H9 (cell line): ENCODE results near the gene KAT7. TPM values are rescaled to one million over a fixed set of nuclear protein-coding genes. Genes with fewer than 3 reads are reported as not detected.

Source experiments
- DNase-seq: peaks from one replicate; pipeline ENCODE4 v3.0.0-alpha.2; 2017
- H2AFZ ChIP-seq: one replicate; pipeline ENCODE4 v1.6.1; 2013; ENCODE audit warnings: mild to moderate bottlenecking, low read length, control low read depth, moderate library complexity
- H2AK5ac ChIP-seq: 2 replicates; pipeline ENCODE4 v1.6.1; 2013; ENCODE audit warnings: low read length, control low read depth, mixed read lengths; ENCODE audit not compliant: insufficient read length
- H2BK120ac ChIP-seq: one replicate; pipeline ENCODE4 v1.6.1; 2013; ENCODE audit warnings: low read depth, mild to moderate bottlenecking, low read length, control low read depth, inconsistent platforms; ENCODE audit not compliant: poor library complexity, severe bottlenecking
- H2BK12ac ChIP-seq: 2 replicates; pipeline ENCODE4 v1.6.1; 2013; ENCODE audit warnings: low read length, control low read depth, mixed read lengths, low read depth; ENCODE audit not compliant: insufficient read length
- H2BK15ac ChIP-seq: 2 replicates; pipeline ENCODE4 v1.6.1; 2013; ENCODE audit warnings: low read depth, low read length, control low read depth
- H2BK20ac ChIP-seq: one replicate; pipeline ENCODE4 v1.6.1; 2013; ENCODE audit warnings: low read depth, mild to moderate bottlenecking, low read length, control low read depth, inconsistent platforms; ENCODE audit not compliant: poor library complexity, severe bottlenecking
- H2BK5ac ChIP-seq: 2 replicates; pipeline ENCODE4 v1.6.1; 2013; ENCODE audit warnings: low read length, control low read depth, mixed read lengths; ENCODE audit not compliant: insufficient read length
- H3K14ac ChIP-seq: 2 replicates; pipeline ENCODE4 v1.6.1; 2013; ENCODE audit warnings: low read length, control low read depth; ENCODE audit not compliant: insufficient read depth
- H3K18ac ChIP-seq: 2 replicates; pipeline ENCODE4 v1.6.1; 2013; ENCODE audit warnings: low read depth, mild to moderate bottlenecking, mixed read lengths, low read length, control low read depth; ENCODE audit not compliant: insufficient read length
- H3K23ac ChIP-seq: 2 replicates; pipeline ENCODE4 v1.6.1; 2013; ENCODE audit warnings: low read length, control low read depth, mixed read lengths, low read depth; ENCODE audit not compliant: insufficient read length
- H3K23me2 ChIP-seq: 2 replicates; pipeline ENCODE4 v1.6.1; 2013; ENCODE audit warnings: low read depth, mild to moderate bottlenecking, mixed read lengths, low read length, control low read depth; ENCODE audit not compliant: insufficient read length, poor library complexity, severe bottlenecking
- H3K27ac ChIP-seq: 2 replicates; pipeline ENCODE4 v1.5.1; 2013; ENCODE audit warnings: low read length, control low read depth, mixed read lengths, low read depth; ENCODE audit not compliant: insufficient read length
- H3K27me3 ChIP-seq: 2 replicates; pipeline ENCODE4 v1.6.1; 2013; ENCODE audit warnings: low read length, control low read depth, inconsistent platforms; ENCODE audit not compliant: insufficient read depth
- H3K4ac ChIP-seq: 2 replicates; pipeline ENCODE4 v1.6.1; 2013; ENCODE audit warnings: low read depth, mild to moderate bottlenecking, control low read depth, inconsistent platforms, low read length, moderate library complexity
- H3K4me1 ChIP-seq: 2 replicates; pipeline ENCODE4 v1.6.1; 2013; ENCODE audit warnings: low read length, control low read depth, inconsistent platforms; ENCODE audit not compliant: insufficient read depth
- H3K4me2 ChIP-seq: 2 replicates; pipeline ENCODE4 v1.6.1; 2013; ENCODE audit warnings: low read length, control low read depth, mixed read lengths; ENCODE audit not compliant: insufficient read length, insufficient read depth
- H3K56ac ChIP-seq: 2 replicates; pipeline ENCODE4 v1.6.1; 2013; ENCODE audit warnings: low read depth, mild to moderate bottlenecking, mixed read lengths, low read length, control low read depth; ENCODE audit not compliant: insufficient read length
- H3K79me1 ChIP-seq: 2 replicates; pipeline ENCODE4 v1.6.1; 2013; ENCODE audit warnings: low read depth, mild to moderate bottlenecking, moderate library complexity, low read length, control low read depth, inconsistent platforms; ENCODE audit not compliant: insufficient read depth, poor library complexity, severe bottlenecking
- H3K79me2 ChIP-seq: 2 replicates; pipeline ENCODE4 v1.6.1; 2013; ENCODE audit warnings: low read length, control low read depth, inconsistent platforms; ENCODE audit not compliant: insufficient read depth
- H3K9ac ChIP-seq: 2 replicates; pipeline ENCODE4 v1.6.1; 2013; ENCODE audit warnings: low read length, control low read depth, mixed read lengths; ENCODE audit not compliant: insufficient read length; ENCODE audit errors: extremely low read depth
- H3K9me3 ChIP-seq: one replicate; pipeline ENCODE4 v1.6.1; 2013; ENCODE audit warnings: low read depth, low read length, inconsistent platforms; ENCODE audit not compliant: control insufficient read depth
- H3T11ph ChIP-seq: one replicate; pipeline ENCODE4 v1.6.1; 2013; ENCODE audit warnings: mild to moderate bottlenecking, low read length, control low read depth, inconsistent platforms
- H4K20me1 ChIP-seq: one replicate; pipeline ENCODE4 v1.6.1; 2013; ENCODE audit not compliant: control insufficient read depth, insufficient read length, insufficient read depth
- H4K5ac ChIP-seq: 2 replicates; pipeline ENCODE4 v1.6.1; 2013; ENCODE audit warnings: low read depth, mild to moderate bottlenecking, mixed read lengths, low read length, control low read depth; ENCODE audit not compliant: insufficient read length
- H4K8ac ChIP-seq: replicated peaks from 2 replicates; pipeline ENCODE4 v1.6.1; 2013; ENCODE audit warnings: low read length, control low read depth, mixed read lengths, low read depth; ENCODE audit not compliant: insufficient read length
- H4K91ac ChIP-seq: 2 replicates; pipeline ENCODE4 v1.6.1; 2013; ENCODE audit warnings: low read depth, mild to moderate bottlenecking, moderate library complexity, mixed read lengths, low read length, control low read depth; ENCODE audit not compliant: insufficient read length
- H3K27ac Mint-ChIP-seq, 3 experiments: 2 replicates in 2 of 3; 3 replicates in 1 of 3; pipeline ENCODE4 v1.8.0; 2020 to 2021; ENCODE audit warnings: mixed read lengths in 3 of 3, mild to moderate bottlenecking in 1 of 3, moderate library complexity in 1 of 3
- H3K27me3 Mint-ChIP-seq: 2 replicates; pipeline ENCODE4 v1.8.0; 2021; ENCODE audit warnings: low read depth, mild to moderate bottlenecking, moderate library complexity, mixed read lengths
- H3K36me3 Mint-ChIP-seq, 3 experiments: 2 replicates in 2 of 3; 3 replicates in 1 of 3; pipeline ENCODE4 v1.8.0; 2020 to 2021; ENCODE audit warnings: low read depth in 3 of 3, mixed read lengths in 3 of 3; ENCODE audit not compliant: insufficient read depth in 1 of 3
- H3K4me1 Mint-ChIP-seq, 2 experiments: 2 replicates each; pipeline ENCODE4 v1.8.0; 2020; ENCODE audit warnings: mixed read lengths in 2 of 2
- H3K4me3 Mint-ChIP-seq, 2 experiments: 2 replicates in 1 of 2; 3 replicates in 1 of 2; pipeline ENCODE4 v1.8.0; 2020 to 2021; ENCODE audit warnings: mild to moderate bottlenecking in 2 of 2, mixed read lengths in 2 of 2, moderate library complexity in 1 of 2
- H3K9me3 Mint-ChIP-seq, 2 experiments: 2 replicates in 1 of 2; 3 replicates in 1 of 2; pipeline ENCODE4 v1.8.0; 2020; ENCODE audit warnings: mild to moderate bottlenecking in 2 of 2, mixed read lengths in 2 of 2, moderate library complexity in 1 of 2
- CTCF ChIP-seq: fragments of 200-600 bp; sonication (generic); conservative IDR thresholded peaks from 3 replicates; pipeline ENCODE4 v1.8.0; 2021; ENCODE audit warnings: antibody characterized with exemption, mild to moderate bottlenecking
- WGBS: extraction: QIAGEN DNeasy Blood & Tissue Kit; methylation state at CpG from one replicate; pipeline ENCODE4 v1.1.7; 2013; ENCODE audit warnings: missing lambda C conversion rate, low lambda C conversion rate, mixed read lengths; ENCODE audit not compliant: insufficient read length; ENCODE audit errors: extremely low coverage; 5-methylcytosine and 5-hydroxymethylcytosine counted together
- total RNA-seq: library from RNA; stranded (reverse); gene quantifications from 2 replicates; pipeline ENCODE4 v1.2.1, GENCODE V29; 2021

KAT7 gene
- total RNA-seq, 1 experiment from 2014 or later, result 93.1 TPM

GRCh38 chr17:49819138-49819537, 30.7 kb downstream of the KAT7 start:
- Histone ChIP-seq H2BK12ac (no peak overlapping the region), H3K27me3 (no peaks in the 10 kb centered on the region), H4K8ac (no peak overlapping the region), H3K79me2 (peaks cover 7% of the 10 kb centered on the region; the same call in 1 of the 2 replicates), H3K9ac (no peak overlapping the region), H2BK120ac (no peak overlapping the region), H3K4me1 (peaks cover 14% of the 10 kb centered on the region; the same call in 1 of the 2 replicates), H4K20me1 (no peaks in the 10 kb centered on the region), H2BK20ac (no peak overlapping the region), H3T11ph (no peak overlapping the region), H4K5ac (no peak overlapping the region), H4K91ac (no peak overlapping the region), H3K79me1 (peaks cover 5% of the 10 kb centered on the region), H2BK5ac (no peak overlapping the region), H2AFZ (no peak overlapping the region), H2AK5ac (no peak overlapping the region), H2BK15ac (0 out of 2 replicates have a peak overlapping the region, but pooled peaks have one; percentile 55), H3K56ac (no peak overlapping the region), H3K14ac (no peak overlapping the region), H3K9me3 (no peaks in the 10 kb centered on the region), H3K18ac (no peak overlapping the region), H3K4ac (no peak overlapping the region), H3K27ac (no peak overlapping the region), H3K4me2 (no peak overlapping the region), H3K23me2 (no peaks in the 10 kb centered on the region), H3K23ac (no peak overlapping the region)
- Mint-ChIP-seq H3K4me3 (peak overlapping the region in 1 of 2 experiments; percentile 49; a peak in 2 of 5 replicates), H3K36me3 (peaks cover 50 to 72% (median 63%) of the 10 kb centered on the region in 3 experiments; a peak in 6 of 7 replicates), H3K27me3 (no peaks in the 10 kb centered on the region), H3K4me1 (peaks cover 64 to 65% of the 10 kb centered on the region in 2 experiments), H3K9me3 (no peaks in the 10 kb centered on the region), H3K27ac (peak overlapping the region; percentile 62 to 89 (median 84))
- no CpG with 5 or more reads among the region's 5 CpGs for WGBS
- TF ChIP-seq CTCF, result no peak
- DNase-seq, result no peak
